Left renal pelvis (tissue), 4 donors: ENCODE results near the gene ABCA2. TPM values are rescaled to one million over a fixed set of nuclear protein-coding genes. Genes with fewer than 3 reads are reported as not detected.

Experiments used
- DNase-seq, 4 donors: peaks; one replicate each; pipeline ENCODE4 v3.0.0-alpha.2; 2013; ENCODE audit warnings: low read depth in 4 of 4, low spot score in 3 of 4
- polyA plus RNA-seq, 4 donors: library from polyadenylated mRNA; unstranded; fragments of 120-200 nt; gene quantifications; one replicate each; pipeline ENCODE4 v1.2.1, GENCODE V29; 2013; ENCODE audit not compliant: insufficient read length in 4 of 4

The ABCA2 gene
- polyA plus RNA-seq, 4 donors = 18.7 to 52.8 (median 39.7) TPM

GRCh38 chr9:137032858-137033257, 4.8 kb upstream of the ABCA2 start:
- DNase-seq = no peak

GRCh38 chr9:137031904-137032640, 4.0 kb upstream of the ABCA2 start, which contains the start of gene FUT7:
Gene FUT7 (minus strand): TSS chr9:137032088. CDS start chr9:137031991, 97 bp downstream.
- no peak for DNase-seq

- DNase-seq = no peak
These were observed 2.8 kb upstream of the ABCA2 start for GRCh38 chr9:137030538-137031527.

GRCh38 chr9:137030006-137030405, 2.0 kb upstream of the ABCA2 start:
- no peak for DNase-seq

GRCh38 chr9:137029058-137029936, 1.3 kb upstream of the ABCA2 start:
- DNase-seq = no peak

GRCh38 chr9:137028263-137029057, 423 bp upstream of the ABCA2 start:
- DNase-seq = no peak

- DNase-seq = no peak
These were observed 1.2 kb downstream of the ABCA2 start for GRCh38 chr9:137026828-137027227.

- DNase-seq = no peak
These were observed 1.7 kb downstream of the ABCA2 start for GRCh38 chr9:137026384-137026783.

- peak in 3 of 4 donors; percentile 63 to 82 (median 69) for DNase-seq
These were observed 2.5 kb downstream of the ABCA2 start for GRCh38 chr9:137025517-137025966.

GRCh38 chr9:137023583-137023991, 4.5 kb downstream of the ABCA2 start:
- no peak for DNase-seq

GRCh38 chr9:137023157-137023556, 4.9 kb downstream of the ABCA2 start:
- DNase-seq = no peak

- no peak for DNase-seq
These were observed 5.4 kb downstream of the ABCA2 start for GRCh38 chr9:137022662-137023008.

GRCh38 chr9:137021979-137022661, 5.9 kb downstream of the ABCA2 start:
- no peak for DNase-seq

GRCh38 chr9:137021568-137021978, 6.5 kb downstream of the ABCA2 start:
- no peak for DNase-seq

GRCh38 chr9:137020771-137021567, 7.1 kb downstream of the ABCA2 start:
- DNase-seq = no peak

GRCh38 chr9:137019891-137020683, 8.0 kb downstream of the ABCA2 start:
- DNase-seq = no peak

- DNase-seq = no peak
These were observed 9.1 kb downstream of the ABCA2 start for GRCh38 chr9:137018761-137019559.
